Stimulated activated CD4-positive, alpha-beta T cell treated with anti-CD3 and anti-CD28 coated beads, Interleukin-2, amount 100 ng/mL, for 24 hours (primary cell): ENCODE measurements around the gene PTRH1.
A peak's percentile ranks its signal among the peaks of the same experiment; 100 is the strongest.
"Not testable (repeated sequence)": the region's sequence is repeated elsewhere in the genome, so short reads cannot be mapped to it uniquely, and the experiment has no call there.

Source experiments
- DNase-seq, 2 donors: peaks; one replicate each; pipeline ENCODE4 v3.0.0-alpha.2; 2020

Gene PTRH1

GRCh38 chr9:127715470-127716337, at the start of gene PTRH1, which contains the start of gene TTC16:
Gene PTRH1, minus strand, starts transcription at chr9:127715663. Its CDS starts 24 bp downstream, at chr9:127715639.
Gene TTC16, plus strand, starts transcription at chr9:127716079. Its CDS starts 67 bp downstream, at chr9:127716146.
- DNase-seq: peak; percentile 99

DNA sequence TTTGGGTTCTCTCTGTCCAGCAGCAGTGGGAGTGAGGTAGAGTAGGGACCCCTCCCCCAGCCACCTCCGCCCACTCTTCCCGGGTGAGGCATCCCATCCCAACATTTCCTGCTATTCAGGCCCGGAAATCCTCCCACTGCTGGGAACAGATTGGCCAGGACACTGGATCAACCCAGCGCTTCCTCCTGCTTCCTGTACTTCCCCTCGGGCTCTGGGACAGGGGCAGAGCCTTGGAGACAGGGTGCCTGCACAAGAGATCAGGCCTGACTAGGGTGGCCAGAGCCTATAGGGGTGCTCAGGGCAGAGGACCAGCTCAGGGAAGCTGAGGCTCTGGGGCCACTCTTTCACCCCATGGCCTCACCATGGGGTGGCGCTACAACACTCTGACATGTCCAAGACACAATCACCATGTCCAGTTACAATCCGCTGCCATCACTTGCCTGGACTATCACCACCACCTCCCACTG, 48.5 kb upstream of the PTRH1 start:
- peak in 1 of 2 donors; percentile 46 for DNase-seq

DNA sequence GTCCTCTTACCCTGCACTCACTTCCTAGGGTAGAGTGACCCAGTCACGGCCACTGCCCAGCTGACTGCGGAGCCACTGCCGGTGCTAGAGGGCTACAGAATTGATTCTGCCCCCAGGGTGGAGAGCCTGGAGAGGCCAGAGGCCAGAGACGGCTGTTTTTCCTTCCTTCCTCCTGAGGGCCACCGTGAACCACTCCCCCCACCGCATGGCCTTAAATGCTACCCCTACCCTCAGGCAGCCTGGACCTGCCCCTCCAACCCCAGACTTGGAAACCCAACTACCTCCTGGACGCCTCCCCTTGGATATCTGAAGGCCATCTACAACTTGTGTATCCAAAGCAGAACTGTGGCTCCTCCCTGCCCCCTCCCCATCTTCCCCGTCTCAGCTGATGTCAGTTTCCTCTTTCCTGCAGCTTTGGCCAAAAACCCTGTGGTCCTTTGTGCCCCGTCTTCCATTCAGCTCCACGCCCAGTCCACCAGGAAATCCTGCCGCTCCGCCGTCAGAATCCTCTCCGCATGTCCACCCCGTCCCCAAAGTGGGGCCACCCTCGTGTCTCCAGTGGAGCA, 46.7 kb upstream of the PTRH1 start:
- DNase-seq: no peak

DNA sequence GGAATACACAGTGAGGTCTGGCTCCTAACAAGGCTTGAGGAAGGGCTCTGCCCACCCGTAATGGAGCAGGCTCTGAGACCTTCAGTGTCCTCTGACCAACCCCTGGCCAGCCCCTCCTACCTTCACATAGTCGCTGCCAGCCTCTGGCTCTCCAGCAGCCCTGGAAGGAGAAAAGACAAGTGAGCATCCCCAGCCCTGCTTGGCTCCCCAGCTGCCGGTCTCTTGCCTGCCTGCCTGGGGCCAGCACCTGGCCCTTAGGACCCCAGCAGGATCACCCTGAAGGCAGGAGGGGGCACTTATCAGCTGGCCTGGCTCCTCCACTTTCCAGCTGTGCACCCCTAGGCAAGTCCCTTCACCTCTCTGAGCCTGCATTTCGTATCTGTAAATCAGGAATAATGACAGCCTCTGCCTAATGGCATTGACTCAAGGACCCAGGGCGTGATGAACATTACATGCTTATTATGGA, 46.1 kb upstream of the PTRH1 start:
- no peak for DNase-seq

- no peak for DNase-seq
These were observed 45.6 kb upstream of the PTRH1 start for GRCh38 chr9:127761061-127761460.

- no peak for DNase-seq
These were observed 43.4 kb upstream of the PTRH1 start for GRCh38 chr9:127758843-127759242.

GRCh38 chr9:127756776-127757175, 41.3 kb upstream of the PTRH1 start:
- not testable (repeated sequence) for DNase-seq

GRCh38 chr9:127756233-127756632, 40.8 kb upstream of the PTRH1 start:
- no peak for DNase-seq

DNA sequence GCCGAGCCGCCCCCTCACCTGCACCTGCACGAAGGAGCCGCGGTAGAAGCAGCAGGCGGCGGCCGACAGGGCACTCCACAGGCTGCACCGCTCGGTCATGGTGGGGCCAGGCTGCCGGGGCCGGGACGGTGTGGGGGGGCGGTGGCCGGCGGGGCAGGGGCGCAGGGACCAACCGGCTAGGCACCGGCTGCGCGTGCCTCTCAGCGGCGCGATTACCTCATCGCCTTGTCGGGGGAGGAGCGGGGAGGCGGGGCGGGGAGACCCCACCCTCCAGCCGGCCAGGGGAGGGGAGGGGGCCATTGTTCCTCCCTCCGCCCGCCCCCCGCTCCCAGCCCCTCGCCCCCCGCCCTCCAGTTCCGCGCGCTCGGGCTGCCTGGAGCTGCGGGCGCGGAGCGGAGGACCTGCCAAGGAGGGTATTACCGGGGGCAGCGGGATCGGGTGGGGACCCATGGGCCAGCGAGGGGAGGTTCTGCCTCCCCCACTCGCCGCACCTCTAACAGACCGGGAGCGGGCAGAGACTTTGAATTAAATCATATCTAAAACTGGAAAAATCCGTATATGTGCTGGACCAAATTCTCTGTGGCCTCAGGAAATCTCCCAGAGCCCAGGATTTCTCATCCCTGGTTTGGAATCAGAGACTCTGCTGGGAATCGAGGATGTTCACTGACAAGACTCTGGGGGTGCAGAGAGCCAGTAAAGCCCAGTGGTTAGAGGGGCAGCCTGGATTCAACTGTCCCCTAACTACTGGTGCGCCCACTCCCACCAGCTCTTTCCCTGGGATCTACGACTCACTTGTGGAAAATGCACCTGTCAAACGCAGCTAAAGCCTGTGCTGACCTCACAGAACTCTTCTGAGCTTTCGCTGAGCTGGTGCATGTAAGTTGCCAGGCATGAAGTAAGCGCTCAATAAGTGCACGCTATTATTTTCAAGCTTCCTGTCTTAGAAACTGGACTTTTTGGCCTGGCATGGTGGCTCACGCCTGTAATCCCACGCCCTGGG, 39.9 kb upstream of the PTRH1 start:
- DNase-seq: no peak

DNA sequence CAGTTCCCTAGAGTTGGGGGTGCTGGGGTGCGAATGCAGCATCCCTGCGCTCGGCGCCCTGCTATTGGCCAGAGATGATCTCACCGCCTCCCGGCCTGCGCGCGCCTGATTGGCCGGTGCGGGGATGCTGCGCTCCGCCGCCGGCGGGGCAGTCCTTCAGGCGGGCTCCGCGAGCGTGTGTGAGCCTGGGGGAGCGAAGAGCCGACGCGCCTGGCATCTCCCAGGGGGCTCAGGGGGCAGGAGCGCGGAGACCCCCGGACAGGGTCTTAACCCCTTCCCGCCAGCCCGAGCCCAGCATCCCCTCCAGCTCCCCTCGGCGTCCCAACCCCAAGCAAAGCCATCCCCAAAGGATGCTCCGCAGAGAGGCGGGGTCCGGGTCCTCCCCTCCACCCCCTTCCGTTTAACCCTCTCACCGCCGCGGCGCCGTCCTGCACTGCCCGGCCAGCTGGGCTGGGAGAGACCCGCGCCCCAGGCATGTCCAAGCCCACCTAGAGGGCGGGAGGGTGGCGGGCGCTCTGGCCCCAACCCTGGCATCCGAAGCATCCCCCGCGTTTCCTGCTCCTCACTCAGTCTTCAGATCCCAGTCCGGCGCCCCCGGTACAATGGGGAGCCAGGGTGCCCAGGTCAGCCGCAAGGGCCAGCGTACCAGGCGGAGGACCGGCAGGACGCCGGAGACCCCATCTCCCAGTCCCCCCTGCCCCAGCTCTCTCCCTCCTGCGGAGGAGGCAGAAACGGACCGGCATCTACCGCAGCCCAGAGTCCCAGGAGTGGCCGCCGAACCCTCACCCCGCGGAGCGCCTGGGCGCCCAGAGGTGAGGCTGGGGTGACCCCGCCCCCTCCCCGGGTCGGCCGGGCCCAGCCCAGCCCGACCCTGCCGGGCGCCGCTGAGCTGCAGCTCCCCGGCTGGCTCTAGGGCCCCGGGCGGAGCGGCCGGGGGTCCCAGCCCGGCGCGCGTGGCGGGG, 38.9 kb upstream of the PTRH1 start:
- DNase-seq: no peak

GRCh38 chr9:127753622-127754021, 38.2 kb upstream of the PTRH1 start:
- DNase-seq: no peak

DNA sequence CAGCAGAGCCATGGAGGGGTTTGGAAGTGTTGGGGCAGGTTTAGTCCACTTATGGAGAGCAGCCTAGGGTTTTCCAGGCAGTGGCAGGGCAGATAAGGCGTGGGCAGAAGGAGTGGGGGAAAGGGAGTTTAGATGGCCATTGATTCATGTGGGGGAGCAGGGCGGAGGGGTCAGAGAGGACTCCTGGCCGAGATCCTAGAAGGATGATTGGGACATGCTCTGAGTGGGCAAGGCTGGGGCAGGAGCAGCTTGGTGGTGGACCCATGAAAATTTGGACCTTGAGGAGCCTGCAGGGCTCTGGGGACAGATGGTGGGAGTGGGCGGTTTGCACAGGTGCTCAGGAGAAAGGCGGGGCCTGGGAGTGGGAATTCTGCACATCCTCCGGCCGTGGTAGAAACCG, 37.7 kb upstream of the PTRH1 start:
- no peak for DNase-seq

- DNase-seq: no peak
These were observed 36.0 kb upstream of the PTRH1 start for GRCh38 chr9:127751269-127752054.

- no peak for DNase-seq
These were observed 33.8 kb upstream of the PTRH1 start for GRCh38 chr9:127749090-127749787.

GRCh38 chr9:127746959-127747569, 31.6 kb upstream of the PTRH1 start:
- no peak for DNase-seq

- no peak for DNase-seq
These were observed 29.1 kb upstream of the PTRH1 start for GRCh38 chr9:127744398-127745110.

- DNase-seq: no peak
These were observed 27.1 kb upstream of the PTRH1 start for GRCh38 chr9:127742435-127743088.

- DNase-seq: no peak
These were observed 26.5 kb upstream of the PTRH1 start for GRCh38 chr9:127741831-127742434.
